H9 (cell line): Measurements from ENCODE around the gene BLOC1S3. TPM values are rescaled to one million over a fixed set of nuclear protein-coding genes. Genes with fewer than 3 reads are reported as not detected.

ENCODE experiments used
- DNase-seq: peaks from one replicate; pipeline ENCODE4 v3.0.0-alpha.2; 2017
- H2AFZ ChIP-seq: one replicate; pipeline ENCODE4 v1.6.1; 2013; ENCODE audit warnings: mild to moderate bottlenecking, low read length, control low read depth, moderate library complexity
- H2AK5ac ChIP-seq: 2 replicates; pipeline ENCODE4 v1.6.1; 2013; ENCODE audit warnings: low read length, control low read depth, mixed read lengths; ENCODE audit not compliant: insufficient read length
- H2BK120ac ChIP-seq: one replicate; pipeline ENCODE4 v1.6.1; 2013; ENCODE audit warnings: low read depth, mild to moderate bottlenecking, low read length, control low read depth, inconsistent platforms; ENCODE audit not compliant: poor library complexity, severe bottlenecking
- H2BK12ac ChIP-seq: 2 replicates; pipeline ENCODE4 v1.6.1; 2013; ENCODE audit warnings: low read length, control low read depth, mixed read lengths, low read depth; ENCODE audit not compliant: insufficient read length
- H2BK15ac ChIP-seq: 2 replicates; pipeline ENCODE4 v1.6.1; 2013; ENCODE audit warnings: low read depth, low read length, control low read depth
- H2BK20ac ChIP-seq: one replicate; pipeline ENCODE4 v1.6.1; 2013; ENCODE audit warnings: low read depth, mild to moderate bottlenecking, low read length, control low read depth, inconsistent platforms; ENCODE audit not compliant: poor library complexity, severe bottlenecking
- H2BK5ac ChIP-seq: 2 replicates; pipeline ENCODE4 v1.6.1; 2013; ENCODE audit warnings: low read length, control low read depth, mixed read lengths; ENCODE audit not compliant: insufficient read length
- H3K14ac ChIP-seq: 2 replicates; pipeline ENCODE4 v1.6.1; 2013; ENCODE audit warnings: low read length, control low read depth; ENCODE audit not compliant: insufficient read depth
- H3K18ac ChIP-seq: 2 replicates; pipeline ENCODE4 v1.6.1; 2013; ENCODE audit warnings: low read depth, mild to moderate bottlenecking, mixed read lengths, low read length, control low read depth; ENCODE audit not compliant: insufficient read length
- H3K23ac ChIP-seq: 2 replicates; pipeline ENCODE4 v1.6.1; 2013; ENCODE audit warnings: low read length, control low read depth, mixed read lengths, low read depth; ENCODE audit not compliant: insufficient read length
- H3K23me2 ChIP-seq: 2 replicates; pipeline ENCODE4 v1.6.1; 2013; ENCODE audit warnings: low read depth, mild to moderate bottlenecking, mixed read lengths, low read length, control low read depth; ENCODE audit not compliant: insufficient read length, poor library complexity, severe bottlenecking
- H3K27ac ChIP-seq: 2 replicates; pipeline ENCODE4 v1.5.1; 2013; ENCODE audit warnings: low read length, control low read depth, mixed read lengths, low read depth; ENCODE audit not compliant: insufficient read length
- H3K27me3 ChIP-seq: 2 replicates; pipeline ENCODE4 v1.6.1; 2013; ENCODE audit warnings: low read length, control low read depth, inconsistent platforms; ENCODE audit not compliant: insufficient read depth
- H3K4ac ChIP-seq: 2 replicates; pipeline ENCODE4 v1.6.1; 2013; ENCODE audit warnings: low read depth, mild to moderate bottlenecking, control low read depth, inconsistent platforms, low read length, moderate library complexity
- H3K4me1 ChIP-seq: 2 replicates; pipeline ENCODE4 v1.6.1; 2013; ENCODE audit warnings: low read length, control low read depth, inconsistent platforms; ENCODE audit not compliant: insufficient read depth
- H3K4me2 ChIP-seq: 2 replicates; pipeline ENCODE4 v1.6.1; 2013; ENCODE audit warnings: low read length, control low read depth, mixed read lengths; ENCODE audit not compliant: insufficient read length, insufficient read depth
- H3K56ac ChIP-seq: 2 replicates; pipeline ENCODE4 v1.6.1; 2013; ENCODE audit warnings: low read depth, mild to moderate bottlenecking, mixed read lengths, low read length, control low read depth; ENCODE audit not compliant: insufficient read length
- H3K79me1 ChIP-seq: 2 replicates; pipeline ENCODE4 v1.6.1; 2013; ENCODE audit warnings: low read depth, mild to moderate bottlenecking, moderate library complexity, low read length, control low read depth, inconsistent platforms; ENCODE audit not compliant: insufficient read depth, poor library complexity, severe bottlenecking
- H3K79me2 ChIP-seq: 2 replicates; pipeline ENCODE4 v1.6.1; 2013; ENCODE audit warnings: low read length, control low read depth, inconsistent platforms; ENCODE audit not compliant: insufficient read depth
- H3K9ac ChIP-seq: 2 replicates; pipeline ENCODE4 v1.6.1; 2013; ENCODE audit warnings: low read length, control low read depth, mixed read lengths; ENCODE audit not compliant: insufficient read length; ENCODE audit errors: extremely low read depth
- H3K9me3 ChIP-seq: one replicate; pipeline ENCODE4 v1.6.1; 2013; ENCODE audit warnings: low read depth, low read length, inconsistent platforms; ENCODE audit not compliant: control insufficient read depth
- H3T11ph ChIP-seq: one replicate; pipeline ENCODE4 v1.6.1; 2013; ENCODE audit warnings: mild to moderate bottlenecking, low read length, control low read depth, inconsistent platforms
- H4K20me1 ChIP-seq: one replicate; pipeline ENCODE4 v1.6.1; 2013; ENCODE audit not compliant: control insufficient read depth, insufficient read length, insufficient read depth
- H4K5ac ChIP-seq: 2 replicates; pipeline ENCODE4 v1.6.1; 2013; ENCODE audit warnings: low read depth, mild to moderate bottlenecking, mixed read lengths, low read length, control low read depth; ENCODE audit not compliant: insufficient read length
- H4K8ac ChIP-seq: replicated peaks from 2 replicates; pipeline ENCODE4 v1.6.1; 2013; ENCODE audit warnings: low read length, control low read depth, mixed read lengths, low read depth; ENCODE audit not compliant: insufficient read length
- H4K91ac ChIP-seq: 2 replicates; pipeline ENCODE4 v1.6.1; 2013; ENCODE audit warnings: low read depth, mild to moderate bottlenecking, moderate library complexity, mixed read lengths, low read length, control low read depth; ENCODE audit not compliant: insufficient read length
- H3K27ac Mint-ChIP-seq, 3 experiments: 2 replicates in 2 of 3; 3 replicates in 1 of 3; pipeline ENCODE4 v1.8.0; 2020 to 2021; ENCODE audit warnings: mixed read lengths in 3 of 3, mild to moderate bottlenecking in 1 of 3, moderate library complexity in 1 of 3
- H3K27me3 Mint-ChIP-seq: 2 replicates; pipeline ENCODE4 v1.8.0; 2021; ENCODE audit warnings: low read depth, mild to moderate bottlenecking, moderate library complexity, mixed read lengths
- H3K36me3 Mint-ChIP-seq, 3 experiments: 2 replicates in 2 of 3; 3 replicates in 1 of 3; pipeline ENCODE4 v1.8.0; 2020 to 2021; ENCODE audit warnings: low read depth in 3 of 3, mixed read lengths in 3 of 3; ENCODE audit not compliant: insufficient read depth in 1 of 3
- H3K4me1 Mint-ChIP-seq, 2 experiments: 2 replicates each; pipeline ENCODE4 v1.8.0; 2020; ENCODE audit warnings: mixed read lengths in 2 of 2
- H3K4me3 Mint-ChIP-seq, 2 experiments: 2 replicates in 1 of 2; 3 replicates in 1 of 2; pipeline ENCODE4 v1.8.0; 2020 to 2021; ENCODE audit warnings: mild to moderate bottlenecking in 2 of 2, mixed read lengths in 2 of 2, moderate library complexity in 1 of 2
- H3K9me3 Mint-ChIP-seq, 2 experiments: 2 replicates in 1 of 2; 3 replicates in 1 of 2; pipeline ENCODE4 v1.8.0; 2020; ENCODE audit warnings: mild to moderate bottlenecking in 2 of 2, mixed read lengths in 2 of 2, moderate library complexity in 1 of 2
- CTCF ChIP-seq: fragments of 200-600 bp; sonication (generic); conservative IDR thresholded peaks from 3 replicates; pipeline ENCODE4 v1.8.0; 2021; ENCODE audit warnings: antibody characterized with exemption, mild to moderate bottlenecking
- WGBS: extraction: QIAGEN DNeasy Blood & Tissue Kit; methylation state at CpG from one replicate; pipeline ENCODE4 v1.1.7; 2013; ENCODE audit warnings: missing lambda C conversion rate, low lambda C conversion rate, mixed read lengths; ENCODE audit not compliant: insufficient read length; ENCODE audit errors: extremely low coverage; 5-methylcytosine and 5-hydroxymethylcytosine counted together
- total RNA-seq: library from RNA; stranded (reverse); gene quantifications from 2 replicates; pipeline ENCODE4 v1.2.1, GENCODE V29; 2021

BLOC1S3 gene
- total RNA-seq, 1 experiment from 2014 or later = 9.2 TPM

- no peak for TF ChIP-seq CTCF
- no peak overlapping the region for H3K27ac Mint-ChIP-seq
Observed at GRCh38 chr19:45142016-45142725, 36.4 kb upstream of the BLOC1S3 start.

More at GRCh38 chr19:45142016-45142725, 36.4 kb upstream of the BLOC1S3 start:
- Histone ChIP-seq H3K18ac (no peak overlapping the region), H3K27ac (no peak overlapping the region), H3K23ac (no peak overlapping the region), H3K9ac (no peak overlapping the region), H4K91ac (no peak overlapping the region), H3K4ac (no peak overlapping the region), H2BK120ac (no peak overlapping the region), H4K5ac (no peak overlapping the region), H3K9me3 (no peaks in the 10 kb centered on the region), H3K4me2 (no peak overlapping the region), H3K79me1 (no peaks in the 10 kb centered on the region), H2BK12ac (no peak overlapping the region), H3K56ac (no peak overlapping the region), H2AFZ (no peak overlapping the region), H2AK5ac (no peak overlapping the region), H2BK15ac (no peak overlapping the region), H2BK20ac (no peak overlapping the region), H4K8ac (no peak overlapping the region), H2BK5ac (no peak overlapping the region), H3K27me3 (no peaks in the 10 kb centered on the region), H3K79me2 (no peaks in the 10 kb centered on the region), H3K14ac (no peak overlapping the region), H3K23me2 (no peaks in the 10 kb centered on the region), H3T11ph (no peak overlapping the region), H4K20me1 (no peaks in the 10 kb centered on the region), H3K4me1 (no peaks in the 10 kb centered on the region)
- Mint-ChIP-seq H3K36me3 (peaks cover 10 to 29% (median 27%) of the 10 kb centered on the region in 3 experiments; a peak in 6 of 7 replicates), H3K4me1 (peaks cover 10 to 12% of the 10 kb centered on the region in 2 experiments), H3K4me3 (no peak overlapping the region), H3K27me3 (no peaks in the 10 kb centered on the region), H3K9me3 (no peaks in the 10 kb centered on the region)
- no CpG with 5 or more reads among the region's 33 CpGs for WGBS
- no peak for DNase-seq
